NB4 (cell line): ENCODE results near the gene SNTG2.

Experiments used
- CTCF ChIP-seq: IDR thresholded peaks from one replicate; pipeline ENCODE4 v1.5.1; 2012; ENCODE audit warnings: low read depth, low read length
- MAX ChIP-seq: IDR thresholded peaks from 2 replicates; pipeline ENCODE4 v1.6.1; 2011; ENCODE audit warnings: low read depth, low read length
- MYC ChIP-seq: IDR thresholded peaks from 2 replicates; pipeline ENCODE4 v1.6.1; 2011; ENCODE audit warnings: low read depth, low read length
- POLR2A ChIP-seq: IDR thresholded peaks from 2 replicates; pipeline ENCODE4 v1.6.1; 2011; ENCODE audit warnings: mild to moderate bottlenecking; ENCODE audit not compliant: insufficient read length; ENCODE audit errors: extremely low read depth

- TF ChIP-seq CTCF (no peak), MAX (no peak), POLR2A (no peak), MYC (no peak)
Measured at GRCh38 chr2:926896-927295, 23.8 kb upstream of the SNTG2 start.
